Adrenal gland (tissue), 12 donors: ENCODE data around the gene CCKAR. TPM values are rescaled to one million over a fixed set of nuclear protein-coding genes. Genes with fewer than 3 reads are reported as not detected.

Source experiments
- DNase-seq, 7 donors: peaks; one replicate each; pipeline ENCODE4 v3.0.0-alpha.2; 2019 to 2020
- H3K27ac ChIP-seq, 5 donors: fragments of 200-600 bp; sonication (generic) in 4 of 5; 1 replicate in 3 of 5; 2 replicates in 2 of 5; pipeline versions ENCODE4 v1.5.1 to v1.8.0; 2016 to 2020; ENCODE audit warnings: mild to moderate bottlenecking in 1 of 5
- H3K27me3 ChIP-seq: fragments of 200-600 bp; 2 replicates; pipeline ENCODE4 v1.8.0; 2021
- H3K36me3 ChIP-seq, 2 donors: fragments of 200-600 bp; replicated peaks in 1 of 2; 1 replicate in 1 of 2; 2 replicates in 1 of 2; pipeline versions ENCODE4 v1.5.1 to v1.8.0; 2018 to 2022
- H3K4me1 ChIP-seq, 2 donors: fragments of 200-600 bp; replicated peaks in 1 of 2; 1 replicate in 1 of 2; 2 replicates in 1 of 2; pipeline versions ENCODE4 v1.5.1 to v1.8.0; 2018 to 2021
- H3K4me3 ChIP-seq, 4 donors: fragments of 200-600 bp; sonication (generic) in 3 of 4; one replicate each; pipeline ENCODE4 v1.5.1; 2016 to 2018
- H3K9me3 ChIP-seq, 3 donors: fragments of 200-600 bp; sonication (generic) in 1 of 3; replicated peaks in 1 of 3; 1 replicate in 2 of 3; 2 replicates in 1 of 3; pipeline versions ENCODE4 v1.5.1 to v1.8.0; 2016 to 2021
- POLR2A ChIP-seq, 2 donors: fragments of 450-650 bp; IDR thresholded peaks; one replicate each; pipeline ENCODE4 v1.6.1; 2017; ENCODE audit warnings: antibody characterized with exemption in 2 of 2, mild to moderate bottlenecking in 2 of 2, moderate library complexity in 1 of 2
- WGBS, 4 donors: extraction: QIAGEN DNeasy Blood & Tissue Kit in 2 of 4; methylation state at CpG; one replicate each; pipeline versions ENCODE4 v1.1.5 to v1.1.7; 2013 to 2017; 5-methylcytosine and 5-hydroxymethylcytosine counted together
- intact Hi-C, 2 donors: fragments of 100-400 bp; cut with DNase I; formaldehyde crosslinking; loops; one replicate each; pipeline versions ENCODE4 v1.14.1 to v1.15.0; 2022 to 2023
- polyA plus RNA-seq, 3 donors: library from polyadenylated mRNA; stranded (reverse); fragments of 200-250 nt in 2 of 3; fragments of 350-450 nt in 1 of 3; fragmentation: Illumina TruSeq in 1 of 3; extraction: RNeasy Lipid Tissue Mini Kit (QIAGEN cat#74804) in 1 of 3; gene quantifications; one replicate each; pipeline ENCODE4 v1.2.3, GENCODE V29; 2013 to 2014
- total RNA-seq, 9 donors: library from RNA; depleted of rRNA in 4 of 9; stranded (reverse); fragments of >200 nt in 4 of 9; fragments of 120-200 nt in 1 of 9; fragmentation: NEBNext Ultra II Directional in 1 of 9; extraction: Animal tissue kit (Norgen Biotek cat#: 25700) in 1 of 9; gene quantifications; one replicate each; pipeline versions ENCODE4 v1.1.0 to v1.2.4, GENCODE V29; 2013 to 2023
- TF ChIP-seq, protein P1 (sequence below), 6 experiments: fragments of 450-650 bp in 4 of 6; fragments of 200-600 bp in 2 of 6; sonication (generic) in 1 of 6; IDR thresholded peaks; 1 replicate in 5 of 6; 2 replicates in 1 of 6; pipeline versions ENCODE4 v1.5.1 to v1.8.0; 2016 to 2021; ENCODE audit warnings: antibody characterized with exemption in 6 of 6, mild to moderate bottlenecking in 2 of 6, moderate library complexity in 1 of 6
- donor health status: healthy with polysubstance abuse.
- donor health status: Bipolar disorder and iron deficiency.
- donor health status: DM: yes; HTN: yes; CAD: no.
- donor health status: DM: no; HTN: no; CAD: no.
- donor health status: DM: no; HTN: no; CAD: no.
- donor health status: DM: yes; HTN: yes; CAD: no.

Gene CCKAR
- total and polyA plus RNA-seq, 12 donors = 0.11 to 0.61 TPM; not detected in 10

DNA sequence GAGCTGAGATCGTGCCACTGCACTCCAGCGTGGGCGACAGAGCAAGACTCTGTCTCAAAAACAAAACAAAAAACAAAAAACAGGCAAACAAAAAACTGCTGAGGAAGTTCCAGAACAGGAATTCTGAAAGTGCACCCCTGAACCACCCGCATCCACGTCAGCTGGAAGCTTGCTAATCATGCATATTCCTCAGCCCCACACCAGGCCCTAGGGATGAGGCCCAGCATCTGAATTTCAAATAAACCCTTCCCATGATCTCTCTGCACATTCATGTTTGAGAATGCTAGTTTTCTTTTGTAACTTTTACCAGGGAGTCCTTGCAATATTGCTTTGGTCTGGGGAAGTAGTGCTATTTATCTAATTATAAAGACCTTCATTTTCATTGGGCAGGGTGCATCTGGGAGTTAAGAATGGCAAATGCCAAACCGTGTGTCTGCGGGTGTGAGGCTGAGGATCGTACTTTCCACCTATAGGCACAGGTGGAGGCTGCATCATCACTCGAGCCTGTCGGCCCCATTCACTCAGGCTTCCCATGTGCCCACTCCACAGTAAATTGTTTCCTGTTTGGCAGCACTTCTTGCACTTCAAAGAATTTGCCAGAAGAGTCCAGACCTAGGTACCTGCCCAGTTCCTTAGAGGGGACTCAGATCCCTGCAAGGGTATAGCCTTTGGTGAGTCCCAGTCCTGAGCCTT, 23.6 kb downstream of the CCKAR start:
- TF ChIP-seq, protein P1, sequence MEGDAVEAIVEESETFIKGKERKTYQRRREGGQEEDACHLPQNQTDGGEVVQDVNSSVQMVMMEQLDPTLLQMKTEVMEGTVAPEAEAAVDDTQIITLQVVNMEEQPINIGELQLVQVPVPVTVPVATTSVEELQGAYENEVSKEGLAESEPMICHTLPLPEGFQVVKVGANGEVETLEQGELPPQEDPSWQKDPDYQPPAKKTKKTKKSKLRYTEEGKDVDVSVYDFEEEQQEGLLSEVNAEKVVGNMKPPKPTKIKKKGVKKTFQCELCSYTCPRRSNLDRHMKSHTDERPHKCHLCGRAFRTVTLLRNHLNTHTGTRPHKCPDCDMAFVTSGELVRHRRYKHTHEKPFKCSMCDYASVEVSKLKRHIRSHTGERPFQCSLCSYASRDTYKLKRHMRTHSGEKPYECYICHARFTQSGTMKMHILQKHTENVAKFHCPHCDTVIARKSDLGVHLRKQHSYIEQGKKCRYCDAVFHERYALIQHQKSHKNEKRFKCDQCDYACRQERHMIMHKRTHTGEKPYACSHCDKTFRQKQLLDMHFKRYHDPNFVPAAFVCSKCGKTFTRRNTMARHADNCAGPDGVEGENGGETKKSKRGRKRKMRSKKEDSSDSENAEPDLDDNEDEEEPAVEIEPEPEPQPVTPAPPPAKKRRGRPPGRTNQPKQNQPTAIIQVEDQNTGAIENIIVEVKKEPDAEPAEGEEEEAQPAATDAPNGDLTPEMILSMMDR (IDR thresholded peaks at IDR 0.05) = no peak
- no peak for TF ChIP-seq POLR2A (IDR thresholded peaks at IDR 0.05)
- H3K36me3 ChIP-seq = no peaks in the 10 kb centered on the region
- H3K4me1 ChIP-seq = no peaks in the 10 kb centered on the region
- H3K4me3 ChIP-seq = no peak overlapping the region
- intact Hi-C loops = no loop called here
- DNase-seq = no peak
- H3K9me3 ChIP-seq = no peaks in the 10 kb centered on the region
- 81 to 91% (median 85%) methylated on average over 9 to 10 of the region's 10 CpGs for WGBS, 4 donors
- H3K27me3 ChIP-seq = no peaks in the 10 kb centered on the region
- H3K27ac ChIP-seq = no peak overlapping the region

DNA sequence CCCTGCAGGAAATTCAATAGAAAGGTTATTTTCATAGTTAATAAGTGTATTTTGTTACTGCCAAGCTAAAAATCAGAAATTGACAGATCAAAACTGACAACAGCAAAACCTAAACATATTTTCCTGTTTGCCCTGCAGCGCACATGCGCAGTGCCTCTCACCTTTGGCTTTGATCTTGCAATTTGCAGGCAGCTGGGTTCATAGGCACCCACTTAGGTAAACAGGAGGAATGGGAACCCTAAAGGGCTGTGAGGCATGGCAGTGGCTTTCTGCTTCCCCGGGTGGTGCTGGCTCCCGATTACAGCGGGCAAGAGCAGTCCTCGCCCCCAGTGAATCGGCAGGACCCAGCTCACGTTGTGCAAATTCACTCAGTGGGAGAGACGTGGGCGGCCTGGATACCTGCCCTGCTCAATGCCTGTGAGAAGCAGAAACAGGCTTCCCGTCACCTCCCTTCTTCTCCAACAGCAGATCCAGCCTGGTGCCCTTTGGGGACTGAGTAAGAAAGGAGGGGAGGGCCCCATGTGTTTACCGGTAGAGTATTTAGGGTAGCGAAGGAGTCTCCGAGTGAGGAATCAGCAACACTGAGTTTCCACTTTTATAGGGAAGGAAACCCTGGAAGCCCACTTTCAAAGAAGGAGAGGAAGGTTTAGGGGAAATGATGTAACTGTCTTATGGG, 25.7 kb downstream of the CCKAR start:
- intact Hi-C loops = loop anchor here in 1 of 2 donors (5.0 kb wide), 1 partner anchor 258 kb away; no protein-coding TSS in a partner anchor
- H3K9me3 ChIP-seq = no peaks in the 10 kb centered on the region
- H3K27ac ChIP-seq = no peak overlapping the region
- 83 to 94% (median 92%) methylated on average over 9 to 14 of the region's 14 CpGs for WGBS, 4 donors
- H3K27me3 ChIP-seq = no peaks in the 10 kb centered on the region
- H3K4me3 ChIP-seq = no peak overlapping the region
- TF ChIP-seq, protein P1 (IDR thresholded peaks at IDR 0.05) = no peak
- no peak for TF ChIP-seq POLR2A (IDR thresholded peaks at IDR 0.05)
- DNase-seq = no peak
- H3K36me3 ChIP-seq = no peaks in the 10 kb centered on the region
- no peaks in the 10 kb centered on the region for H3K4me1 ChIP-seq

DNA sequence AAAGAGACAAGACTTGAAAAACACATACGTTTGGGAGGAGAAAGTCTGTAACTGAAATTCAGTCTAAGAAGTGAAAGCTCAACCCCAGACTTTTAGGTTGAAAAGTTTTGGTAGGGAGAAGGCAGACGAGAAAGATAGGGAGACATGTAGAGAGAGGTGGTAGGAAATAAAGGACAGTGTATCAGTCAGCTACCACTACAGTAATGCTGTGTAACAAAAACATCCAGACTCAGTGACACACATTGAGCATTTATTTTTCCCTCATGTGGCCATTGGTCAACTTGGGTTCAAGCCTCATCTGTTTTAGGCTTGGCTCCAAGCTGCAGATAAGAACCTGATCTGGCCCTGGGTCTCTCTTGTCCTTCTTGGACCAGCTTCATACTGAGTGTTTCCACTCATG, 26.9 kb downstream of the CCKAR start:
- Histone ChIP-seq H3K36me3 (no peaks in the 10 kb centered on the region), H3K9me3 (no peaks in the 10 kb centered on the region), H3K27me3 (no peaks in the 10 kb centered on the region), H3K4me3 (no peak overlapping the region), H3K4me1 (no peaks in the 10 kb centered on the region), H3K27ac (no peak overlapping the region)
- TF ChIP-seq, protein P1 (IDR thresholded peaks at IDR 0.05) = no peak
- TF ChIP-seq POLR2A (IDR thresholded peaks at IDR 0.05) = no peak
- DNase-seq = no peak
- intact Hi-C loops = loop anchor here in 1 of 2 donors (5.0 kb wide), 1 partner anchor 259 kb away; no protein-coding TSS in a partner anchor
- WGBS, 4 donors = 83 to 88% (median 85%) methylated on average over 2 of the region's 2 CpGs

DNA sequence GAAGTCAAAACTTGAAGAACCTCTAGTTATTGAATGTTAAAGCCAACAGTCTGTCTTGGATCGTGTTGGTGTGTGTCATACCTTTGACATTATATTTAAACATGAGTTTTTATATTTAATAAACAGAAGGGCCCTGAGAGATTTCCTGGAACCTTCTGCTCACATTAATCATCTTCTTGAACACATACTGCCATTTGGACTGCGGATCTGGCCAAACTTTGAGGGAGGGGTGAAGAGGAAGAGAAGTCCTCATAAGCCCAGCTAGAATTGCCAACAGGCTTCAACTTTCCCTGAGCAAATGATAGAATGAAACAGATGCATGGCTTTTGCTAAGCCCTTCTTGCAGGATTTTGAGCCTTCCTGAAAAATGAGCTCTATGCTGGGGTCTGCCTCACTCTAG, 27.4 kb downstream of the CCKAR start:
- H3K27ac ChIP-seq = no peak overlapping the region
- intact Hi-C loops = loop anchor here in 1 of 2 donors (5.0 kb wide), 1 partner anchor 259 kb away; no protein-coding TSS in a partner anchor
- TF ChIP-seq, protein P1 (IDR thresholded peaks at IDR 0.05) = no peak
- TF ChIP-seq POLR2A (IDR thresholded peaks at IDR 0.05) = no peak
- whole genome bisulfite sequencing, 4 donors = 57 to 79% (median 64%) methylated on average over 2 of the region's 2 CpGs
- no peak for DNase-seq
- no peaks in the 10 kb centered on the region for H3K27me3 ChIP-seq
- no peaks in the 10 kb centered on the region for H3K36me3 ChIP-seq
- no peaks in the 10 kb centered on the region for H3K9me3 ChIP-seq
- no peaks in the 10 kb centered on the region for H3K4me1 ChIP-seq
- H3K4me3 ChIP-seq = no peak overlapping the region
